PC-9 (cell line): ENCODE results near the gene ELANE. TPM values are rescaled to one million over a fixed set of nuclear protein-coding genes. Genes with fewer than 3 reads are reported as not detected.
"Not testable (repeated sequence)": the region's sequence is repeated elsewhere in the genome, so short reads cannot be mapped to it uniquely, and the experiment has no call there.

Experiments used
- BruUV-seq: library from RNA; stranded (reverse); fragments of 400-500 nt; replicated peaks from 2 replicates; lab custom pipeline; 2021; lab: Mats Ljungman, UMichigan
- CTCF ChIA-PET: fragments of 300-600 bp; sonication (Branson Sonifier 250); formaldehyde crosslinking; loops from one replicate; lab custom pipeline; 2022; ENCODE audit warnings: antibody characterized with exemption; lab: Charles Lee
- POLR2A ChIA-PET: fragments of 300-600 bp; sonication (Branson Sonifier 250); formaldehyde crosslinking; loops from one replicate; lab custom pipeline; 2022; ENCODE audit warnings: antibody characterized with exemption; ENCODE audit not compliant: unreplicated experiment; lab: Charles Lee
- DNase-seq, 2 experiments: peaks; one replicate each; pipeline versions ENCODE4 v3.0.0 to v3.0.0-alpha.2; 2015 to 2022; ENCODE audit warnings: mixed read lengths in 1 of 2
- H2AFZ ChIP-seq: fragments of 200-600 bp; sonication (generic); 2 replicates; pipeline ENCODE4 v1.8.1; 2017; ENCODE audit warnings: antibody characterized with exemption
- H3F3A ChIP-seq: fragments of 200-600 bp; sonication (generic); 2 replicates; pipeline ENCODE4 v1.8.1; 2017; ENCODE audit warnings: antibody characterized with exemption, mild to moderate bottlenecking, low read depth; ENCODE audit not compliant: insufficient read depth
- H3K27ac ChIP-seq: fragments of 200-600 bp; sonication (generic); 2 replicates; pipeline ENCODE4 v1.6.1; 2016; ENCODE audit warnings: mixed run types
- H3K27me3 ChIP-seq: fragments of 200-600 bp; sonication (generic); 2 replicates; pipeline ENCODE4 v1.6.1; 2016; ENCODE audit warnings: low read depth, mixed run types; ENCODE audit not compliant: insufficient read depth
- H3K36me3 ChIP-seq: fragments of 200-600 bp; sonication (generic); 2 replicates; pipeline ENCODE4 v1.6.1; 2016; ENCODE audit warnings: low read depth, mixed run types
- H3K4me1 ChIP-seq: fragments of 200-600 bp; sonication (generic); replicated peaks from 2 replicates; pipeline ENCODE4 v1.6.1; 2016; ENCODE audit warnings: mixed run types; ENCODE audit not compliant: insufficient read depth
- H3K4me2 ChIP-seq: fragments of 200-600 bp; sonication (generic); 2 replicates; pipeline ENCODE4 v1.6.1; 2017; ENCODE audit warnings: mixed run types
- H3K4me3 ChIP-seq: fragments of 200-600 bp; sonication (generic); 2 replicates; pipeline ENCODE4 v1.6.1; 2016; ENCODE audit warnings: mixed run types
- H3K79me2 ChIP-seq: fragments of 200-600 bp; sonication (generic); 2 replicates; pipeline ENCODE4 v1.6.1; 2017; ENCODE audit warnings: low read depth, mixed run types
- H3K9me2 ChIP-seq: fragments of 200-600 bp; sonication (generic); 2 replicates; pipeline ENCODE4 v1.8.1; 2017; ENCODE audit warnings: mild to moderate bottlenecking; ENCODE audit not compliant: insufficient read depth
- H3K9me3 ChIP-seq: fragments of 200-600 bp; sonication (generic); 2 replicates; pipeline ENCODE4 v1.8.1; 2016; ENCODE audit warnings: low read depth; ENCODE audit not compliant: insufficient read depth
- H4K20me1 ChIP-seq: fragments of 200-600 bp; sonication (generic); 2 replicates; pipeline ENCODE4 v1.8.1; 2017; ENCODE audit not compliant: insufficient read depth
- CTCF ChIP-seq: fragments of 200-600 bp; sonication (generic); conservative IDR thresholded peaks from 2 replicates; pipeline ENCODE4 v1.6.1; 2017; ENCODE audit warnings: mixed run types, antibody characterized with exemption, mild to moderate bottlenecking, moderate library complexity
- EZH2 ChIP-seq: fragments of 200-600 bp; sonication (generic); IDR thresholded peaks from 2 replicates; pipeline ENCODE4 v1.8.0; 2017; ENCODE audit warnings: antibody characterized with exemption, low read depth
- intact Hi-C: fragments of 100-400 bp; cut with micrococcal nuclease; formaldehyde crosslinking; loops from one replicate; pipeline ENCODE4 v1.10.0; 2022; ENCODE audit not compliant: unreplicated experiment
- total RNA-seq: library from RNA; stranded (reverse); gene quantifications from 2 replicates; pipeline ENCODE4 v1.2.3, GENCODE V29; 2021

Gene ELANE
- total RNA-seq, 1 experiment from 2014 or later, result not detected

- ChIA-PET POLR2A (no interaction called here), CTCF (no interaction called here)
- no TSS peak for BruUV-seq
Measured at GRCh38 chr19:845707-846521, 6.2 kb upstream of the ELANE start.

GRCh38 chr19:848386-848921, 3.6 kb upstream of the ELANE start:
- BruUV-seq, result no TSS peak
- CTCF ChIA-PET, result interaction anchor here (0.6 kb wide), 1 partner anchor 10 kb away, joined by 3 read pairs; no protein-coding TSS in a partner anchor
- no peak overlapping the region for H2AFZ ChIP-seq
- intact Hi-C loops, result no loop called here
- H3K79me2 ChIP-seq, result no peaks in the 10 kb centered on the region
- H3K27me3 ChIP-seq, result peaks cover 50% of the 10 kb centered on the region
- H3K36me3 ChIP-seq, result no peaks in the 10 kb centered on the region
- H3K9me2 ChIP-seq, result no peaks in the 10 kb centered on the region
- no peaks in the 10 kb centered on the region for H3K9me3 ChIP-seq
- peaks cover 31% of the 10 kb centered on the region; the same call in 1 of the 2 replicates for H3F3A ChIP-seq
- POLR2A ChIA-PET, result no interaction called here
- no peak overlapping the region for H3K27ac ChIP-seq
- no peaks in the 10 kb centered on the region; the same call in 1 of the 2 replicates for H4K20me1 ChIP-seq
- no peak for DNase-seq
- no peak overlapping the region for H3K4me3 ChIP-seq
- TF ChIP-seq EZH2 (no peak), CTCF (no peak)
- H3K4me1 ChIP-seq, result peaks cover 5% of the 10 kb centered on the region
- H3K4me2 ChIP-seq, result no peak overlapping the region

More at GRCh38 chr19:845707-846521, 6.2 kb upstream of the ELANE start:
- intact Hi-C loops, result no loop called here
- no peak for DNase-seq
- no peaks in the 10 kb centered on the region for H3K9me2 ChIP-seq
- H2AFZ ChIP-seq, result no peak overlapping the region
- H3K9me3 ChIP-seq, result no peaks in the 10 kb centered on the region
- H3K4me1 ChIP-seq, result peaks cover 5% of the 10 kb centered on the region
- H3K4me3 ChIP-seq, result no peak overlapping the region
- TF ChIP-seq EZH2 (no peak), CTCF (no peak)
- no peaks in the 10 kb centered on the region for H3K79me2 ChIP-seq
- no peak overlapping the region for H3K4me2 ChIP-seq
- H3K36me3 ChIP-seq, result no peaks in the 10 kb centered on the region
- no peaks in the 10 kb centered on the region; the same call in 1 of the 2 replicates for H4K20me1 ChIP-seq
- H3K27ac ChIP-seq, result no peak overlapping the region
- H3K27me3 ChIP-seq, result peaks cover 57% of the 10 kb centered on the region
- H3F3A ChIP-seq, result peaks cover 22% of the 10 kb centered on the region; the same call in 1 of the 2 replicates

GRCh38 chr19:849195-849594, 2.9 kb upstream of the ELANE start:
- CTCF ChIA-PET, H3K9me2 ChIP-seq, H3K79me2 ChIP-seq, H3K4me2 ChIP-seq, H4K20me1 ChIP-seq, POLR2A ChIA-PET, H3K36me3 ChIP-seq, H3K9me3 ChIP-seq, BruUV-seq, H3K4me3 ChIP-seq, intact Hi-C loops, DNase-seq, H3K27ac ChIP-seq, H3K4me1 ChIP-seq, H2AFZ ChIP-seq: not testable (repeated sequence)
- peaks cover 31% of the 10 kb centered on the region; the same call in 1 of the 2 replicates for H3F3A ChIP-seq
- H3K27me3 ChIP-seq, result peaks cover 46% of the 10 kb centered on the region
